ENCODE data around the gene RIIAD1. TPM values are rescaled to one million over a fixed set of nuclear protein-coding genes. Genes with fewer than 3 reads are reported as not detected.

The RIIAD1 gene
- total and polyA plus RNA-seq, 9 donors: 0.59 to 3.4 (median 1.5) TPM; not detected in 1

DNA sequence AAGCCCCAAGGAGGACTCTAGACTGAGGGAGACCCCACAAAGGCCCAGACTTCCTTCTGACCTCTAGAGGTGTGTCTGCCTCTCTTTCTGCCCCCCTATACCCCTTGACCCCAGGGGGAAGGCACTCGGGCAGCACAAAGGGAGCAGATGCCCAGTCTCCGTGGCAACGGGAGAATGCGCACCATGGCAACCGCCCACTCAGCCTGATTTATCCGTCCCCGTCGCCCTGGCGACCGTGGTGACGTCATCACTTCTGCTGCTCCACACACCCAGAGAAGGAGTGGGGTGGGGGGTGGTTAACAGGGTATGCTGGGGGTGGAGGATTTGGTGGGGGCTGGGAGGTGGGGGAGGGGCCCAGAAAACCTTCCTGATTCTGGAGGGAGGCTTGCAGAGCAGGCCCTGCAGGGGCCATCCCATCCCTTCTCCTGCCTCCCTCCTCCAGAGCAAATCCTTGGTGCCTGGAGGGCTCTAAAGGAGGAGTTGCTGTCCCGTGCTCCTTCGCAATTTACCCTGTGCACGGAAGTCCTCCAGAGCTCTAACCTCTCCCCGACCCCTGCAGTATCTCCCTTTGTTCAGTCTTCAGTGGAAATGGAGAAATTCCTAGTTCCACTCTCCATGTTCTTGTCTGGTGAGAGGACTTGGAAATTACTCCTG, 11.0 kb upstream of the RIIAD1 start:
- Histone ChIP-seq H3K9me3 (replicated peaks; ENCODE audit: control insufficient read depth, low read depth, low read length) (no peaks in the 10 kb centered on the region), H3K27ac (ENCODE audit: low read length) (no peak overlapping the region), H3K27me3 (ENCODE audit: control insufficient read depth, insufficient read depth, low read length) (peaks cover 20% of the 10 kb centered on the region), H3K4me1 (ENCODE audit: control insufficient read depth, insufficient read depth, low read length) (peaks cover 3% of the 10 kb centered on the region), H3K36me3 (ENCODE audit: control insufficient read depth, insufficient read depth, low read length) (no peaks in the 10 kb centered on the region), H3K4me3 (ENCODE audit: low read length) (no peak overlapping the region)
- peak; percentile 23 for DNase-seq
- 17% methylated on average over 1 of the region's 15 CpGs for WGBS (ENCODE audit: insufficient coverage)

DNA sequence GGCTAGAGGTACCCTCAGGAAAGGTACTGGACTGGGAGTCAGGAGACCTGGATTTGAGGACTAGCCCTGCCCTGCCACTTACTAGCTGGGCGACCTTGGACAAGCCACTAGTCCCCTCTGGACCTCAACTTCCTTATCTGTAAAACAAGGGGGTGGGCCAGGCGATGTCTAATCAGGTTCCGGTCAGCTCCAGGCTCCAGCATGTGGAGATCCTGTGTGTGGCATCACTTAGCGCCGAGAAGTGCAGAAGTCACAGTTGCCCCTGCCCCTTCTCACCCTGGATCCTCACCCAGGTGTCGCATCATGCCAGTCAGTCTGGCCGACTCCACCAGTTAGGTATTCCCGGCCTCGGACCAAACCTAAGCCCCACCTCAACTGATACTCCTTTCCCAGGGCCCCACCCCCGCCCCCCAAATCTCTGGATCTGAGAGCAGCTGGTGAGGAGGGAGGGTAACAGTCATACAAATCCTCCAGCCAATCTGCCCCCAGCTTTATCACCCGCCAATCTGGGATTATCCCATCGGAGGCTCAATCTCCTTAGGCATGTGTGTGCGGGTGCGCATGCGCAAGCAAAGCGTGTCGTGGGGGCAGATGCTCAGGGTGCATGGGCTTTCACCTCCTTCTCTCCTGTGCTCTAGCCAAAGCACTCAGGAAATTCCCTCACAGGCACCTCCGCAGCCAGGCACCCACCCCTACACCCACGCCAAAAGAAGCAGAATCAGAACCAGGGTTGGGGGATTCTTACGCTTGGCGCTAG, 10.1 kb upstream of the RIIAD1 start:
- no peak overlapping the region for H3K27ac ChIP-seq (ENCODE audit: low read length)
- H3K4me1 ChIP-seq (ENCODE audit: control insufficient read depth, insufficient read depth, low read length): no peaks in the 10 kb centered on the region
- H3K27me3 ChIP-seq (ENCODE audit: control insufficient read depth, insufficient read depth, low read length): peaks cover 29% of the 10 kb centered on the region
- H3K4me3 ChIP-seq (ENCODE audit: low read length): no peak overlapping the region
- H3K9me3 ChIP-seq (replicated peaks; ENCODE audit: control insufficient read depth, low read depth, low read length): no peaks in the 10 kb centered on the region
- WGBS (ENCODE audit: insufficient coverage): 78% methylated on average over 12 of the region's 21 CpGs
- no peak for DNase-seq
- H3K36me3 ChIP-seq (ENCODE audit: control insufficient read depth, insufficient read depth, low read length): no peaks in the 10 kb centered on the region

DNA sequence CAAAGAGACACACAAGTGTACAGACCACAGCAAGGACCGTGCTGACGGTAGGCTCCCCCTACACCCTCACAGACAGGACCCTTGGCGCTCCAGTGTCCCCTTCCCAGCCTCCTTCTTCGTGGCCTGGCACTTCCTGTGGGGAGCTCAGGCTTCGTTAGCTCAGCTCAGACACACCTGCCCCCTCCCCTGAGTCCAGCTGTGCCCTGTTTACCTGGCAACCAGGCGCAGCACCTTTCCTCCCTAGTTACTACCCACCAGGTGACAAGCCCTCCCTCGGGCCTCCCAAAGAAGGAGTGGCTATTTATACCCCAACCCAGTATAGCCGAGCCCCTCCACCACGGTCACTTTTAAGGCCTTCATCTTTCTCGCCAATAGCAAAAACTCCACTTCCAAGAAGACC, 9.4 kb upstream of the RIIAD1 start:
- 40% methylated on average over 10 of the region's 10 CpGs for WGBS (ENCODE audit: insufficient coverage)
- no peaks in the 10 kb centered on the region for H3K36me3 ChIP-seq (ENCODE audit: control insufficient read depth, insufficient read depth, low read length)
- H3K27me3 ChIP-seq (ENCODE audit: control insufficient read depth, insufficient read depth, low read length): peaks cover 36% of the 10 kb centered on the region
- no peaks in the 10 kb centered on the region for H3K9me3 ChIP-seq (replicated peaks; ENCODE audit: control insufficient read depth, low read depth, low read length)
- H3K4me3 ChIP-seq (ENCODE audit: low read length): no peak overlapping the region
- no peak for DNase-seq
- H3K4me1 ChIP-seq (ENCODE audit: control insufficient read depth, insufficient read depth, low read length): peaks cover 3% of the 10 kb centered on the region
- H3K27ac ChIP-seq (ENCODE audit: low read length): no peak overlapping the region

DNA sequence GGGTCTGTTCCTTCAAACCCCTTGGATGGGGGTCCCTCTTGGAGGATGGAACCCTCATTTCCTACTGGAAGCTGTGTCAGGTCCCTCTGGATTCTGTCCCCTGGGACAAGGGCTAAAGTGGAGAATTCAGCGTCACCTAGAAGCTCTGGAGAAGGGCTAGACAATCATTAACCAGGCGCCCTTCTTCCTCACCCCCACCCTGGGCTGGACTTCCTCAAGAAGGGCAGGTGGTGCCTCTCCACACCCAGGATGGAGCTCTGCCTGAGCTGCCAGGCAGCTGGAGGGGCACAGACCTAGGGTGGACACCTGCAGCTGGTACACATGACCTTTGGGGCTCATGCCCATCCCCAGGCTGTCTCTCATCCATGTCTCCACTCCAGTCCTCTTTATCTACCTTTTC, 8.3 kb upstream of the RIIAD1 start:
- H3K27me3 ChIP-seq (ENCODE audit: control insufficient read depth, insufficient read depth, low read length): peaks cover 47% of the 10 kb centered on the region
- peaks cover 12% of the 10 kb centered on the region for H3K4me1 ChIP-seq (ENCODE audit: control insufficient read depth, insufficient read depth, low read length)
- H3K36me3 ChIP-seq (ENCODE audit: control insufficient read depth, insufficient read depth, low read length): no peaks in the 10 kb centered on the region
- no peak for DNase-seq
- H3K9me3 ChIP-seq (replicated peaks; ENCODE audit: control insufficient read depth, low read depth, low read length): no peaks in the 10 kb centered on the region
- H3K4me3 ChIP-seq (ENCODE audit: low read length): no peak overlapping the region
- 50% methylated on average over 1 of the region's 2 CpGs for WGBS (ENCODE audit: insufficient coverage)
- no peak overlapping the region for H3K27ac ChIP-seq (ENCODE audit: low read length)

DNA sequence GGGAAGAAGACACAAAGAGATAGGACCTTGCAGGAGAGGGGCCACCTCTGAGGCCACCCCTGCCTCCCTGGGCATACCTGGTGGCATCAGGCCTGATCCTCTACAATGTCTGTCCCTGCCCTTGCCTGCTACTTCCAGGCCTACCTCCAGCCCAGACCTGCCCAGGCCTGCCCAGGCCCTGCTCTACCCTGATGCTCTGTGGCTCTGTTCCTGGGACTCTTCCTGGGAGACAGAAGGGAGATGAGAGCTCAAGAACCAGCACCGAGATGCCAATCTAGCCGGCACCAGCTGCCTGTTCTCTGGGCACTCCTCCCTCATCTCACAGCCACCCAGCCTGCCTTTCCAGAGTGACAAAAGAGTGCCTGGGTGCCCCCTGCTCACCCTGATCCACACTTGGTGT, 7.4 kb upstream of the RIIAD1 start:
- Histone ChIP-seq H3K27ac (ENCODE audit: low read length) (no peak overlapping the region), H3K9me3 (replicated peaks; ENCODE audit: control insufficient read depth, low read depth, low read length) (no peaks in the 10 kb centered on the region), H3K4me3 (ENCODE audit: low read length) (no peak overlapping the region), H3K36me3 (ENCODE audit: control insufficient read depth, insufficient read depth, low read length) (no peaks in the 10 kb centered on the region), H3K27me3 (ENCODE audit: control insufficient read depth, insufficient read depth, low read length) (peaks cover 53% of the 10 kb centered on the region), H3K4me1 (ENCODE audit: control insufficient read depth, insufficient read depth, low read length) (peaks cover 12% of the 10 kb centered on the region)
- WGBS (ENCODE audit: insufficient coverage): 88% methylated on average over 2 of the region's 2 CpGs
- no peak for DNase-seq

DNA sequence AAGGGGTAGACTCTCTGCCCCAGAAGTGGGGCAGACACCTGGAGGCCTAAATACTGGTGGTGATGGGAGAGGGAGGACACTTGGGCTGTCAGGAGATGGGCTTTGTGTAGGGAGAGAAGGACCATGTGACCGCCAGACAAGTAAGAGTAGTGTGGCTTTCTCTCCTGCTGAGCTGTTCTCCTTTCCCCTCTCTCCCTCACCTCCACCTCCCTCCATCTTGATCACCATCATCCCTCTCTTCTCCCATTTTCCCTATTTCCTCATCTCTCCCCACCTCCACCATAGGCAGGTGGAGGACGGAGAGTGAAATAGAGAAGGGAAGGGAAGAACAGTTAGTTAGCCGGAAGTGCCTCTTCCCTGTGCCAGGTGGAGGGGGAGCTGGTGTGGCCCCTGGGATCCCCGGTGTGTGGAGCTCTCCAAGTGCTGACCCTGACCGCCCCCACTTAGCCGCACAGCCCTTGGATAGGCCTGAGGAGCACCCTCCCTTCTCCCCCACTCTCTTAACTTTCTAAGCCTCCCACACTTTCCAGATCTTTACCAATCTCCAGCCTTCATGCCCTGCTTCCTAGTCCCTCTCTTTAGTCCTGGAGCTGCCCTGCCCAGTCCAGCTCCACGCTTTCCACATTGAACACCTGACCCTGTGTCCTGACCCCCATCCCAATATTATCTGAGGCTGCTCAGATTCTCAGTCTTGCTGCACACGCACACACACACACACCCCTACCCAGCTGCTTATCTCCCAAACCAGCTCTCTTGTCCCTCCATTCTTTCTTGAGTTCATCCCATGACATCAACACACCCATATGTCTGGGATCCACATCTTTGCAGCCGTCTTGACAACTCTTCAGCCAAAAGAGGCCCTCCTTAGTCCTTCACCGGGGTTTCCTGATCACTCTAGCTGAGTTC, 6.2 kb upstream of the RIIAD1 start:
- 33% methylated on average over 7 of the region's 10 CpGs for WGBS (ENCODE audit: insufficient coverage)
- H3K27me3 ChIP-seq (ENCODE audit: control insufficient read depth, insufficient read depth, low read length): peaks cover 58% of the 10 kb centered on the region
- no peak for DNase-seq

DNA sequence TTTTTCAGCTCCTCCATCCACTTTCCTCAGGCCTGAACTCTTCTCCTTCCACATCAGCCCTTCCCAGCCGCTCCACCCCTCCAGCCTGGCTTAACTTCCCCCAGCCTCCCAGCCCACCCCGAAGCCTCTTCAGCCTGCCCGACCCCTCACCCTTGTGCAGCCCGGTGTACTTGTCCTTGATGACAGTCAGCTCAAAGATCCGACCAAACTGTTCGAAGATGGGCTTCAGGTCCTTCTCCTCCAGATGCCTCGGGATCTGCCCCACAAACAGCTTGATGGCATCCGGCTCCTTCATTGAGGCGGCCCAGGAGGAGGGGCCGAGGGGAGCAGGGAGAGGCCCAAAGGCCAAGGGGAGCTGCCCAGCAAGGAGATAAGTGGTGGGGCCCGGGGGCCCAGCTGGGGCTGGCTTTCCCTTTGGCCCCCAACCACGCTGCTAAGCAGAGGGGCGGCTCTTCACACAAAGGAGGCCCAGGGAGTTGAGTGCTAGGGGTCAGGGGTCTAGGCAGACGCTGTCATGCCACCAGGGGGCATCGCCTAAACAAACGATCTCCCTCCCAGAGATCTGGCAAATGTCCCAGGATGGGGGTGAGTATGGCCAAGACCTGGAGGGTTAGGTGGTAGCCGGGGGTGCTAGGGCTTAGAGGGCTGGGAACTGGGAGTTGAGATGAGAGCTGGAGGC, 5.5 kb upstream of the RIIAD1 start:
- Histone ChIP-seq H3K27me3 (ENCODE audit: control insufficient read depth, insufficient read depth, low read length) (peaks cover 59% of the 10 kb centered on the region), H3K27ac (ENCODE audit: low read length) (no peak overlapping the region), H3K4me1 (ENCODE audit: control insufficient read depth, insufficient read depth, low read length) (peaks cover 17% of the 10 kb centered on the region), H3K4me3 (ENCODE audit: low read length) (no peak overlapping the region), H3K9me3 (replicated peaks; ENCODE audit: control insufficient read depth, low read depth, low read length) (no peaks in the 10 kb centered on the region), H3K36me3 (ENCODE audit: control insufficient read depth, insufficient read depth, low read length) (no peaks in the 10 kb centered on the region)
- peak; percentile 27 for DNase-seq
- WGBS (ENCODE audit: insufficient coverage): 29% methylated on average over 9 of the region's 17 CpGs

More for the DNA sequence above, 6.2 kb upstream of the RIIAD1 start:
- no peaks in the 10 kb centered on the region for H3K9me3 ChIP-seq (replicated peaks; ENCODE audit: control insufficient read depth, low read depth, low read length)
- H3K36me3 ChIP-seq (ENCODE audit: control insufficient read depth, insufficient read depth, low read length): no peaks in the 10 kb centered on the region
- peaks cover 12% of the 10 kb centered on the region for H3K4me1 ChIP-seq (ENCODE audit: control insufficient read depth, insufficient read depth, low read length)
- H3K4me3 ChIP-seq (ENCODE audit: low read length): no peak overlapping the region
- H3K27ac ChIP-seq (ENCODE audit: low read length): no peak overlapping the region

DNA sequence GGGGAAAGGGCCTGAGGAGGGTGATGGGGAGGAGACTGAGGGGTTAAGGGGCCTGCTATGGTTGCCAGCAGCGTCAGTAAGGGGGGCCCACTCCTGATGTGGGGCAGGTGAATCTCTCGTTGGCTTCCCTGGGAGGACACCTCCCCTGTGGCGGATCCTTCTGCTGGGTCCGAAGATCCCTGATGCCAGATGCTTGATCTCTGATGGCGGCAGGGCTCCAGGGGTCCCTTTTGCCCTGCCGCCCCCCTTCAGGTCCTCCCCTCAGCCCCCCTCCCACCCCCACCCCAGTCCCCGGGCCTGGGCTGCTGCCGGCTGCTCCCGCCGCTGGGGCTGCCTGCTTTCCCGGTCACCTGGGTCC, 4.9 kb upstream of the RIIAD1 start:
- peaks cover 59% of the 10 kb centered on the region for H3K27me3 ChIP-seq (ENCODE audit: control insufficient read depth, insufficient read depth, low read length)

DNA sequence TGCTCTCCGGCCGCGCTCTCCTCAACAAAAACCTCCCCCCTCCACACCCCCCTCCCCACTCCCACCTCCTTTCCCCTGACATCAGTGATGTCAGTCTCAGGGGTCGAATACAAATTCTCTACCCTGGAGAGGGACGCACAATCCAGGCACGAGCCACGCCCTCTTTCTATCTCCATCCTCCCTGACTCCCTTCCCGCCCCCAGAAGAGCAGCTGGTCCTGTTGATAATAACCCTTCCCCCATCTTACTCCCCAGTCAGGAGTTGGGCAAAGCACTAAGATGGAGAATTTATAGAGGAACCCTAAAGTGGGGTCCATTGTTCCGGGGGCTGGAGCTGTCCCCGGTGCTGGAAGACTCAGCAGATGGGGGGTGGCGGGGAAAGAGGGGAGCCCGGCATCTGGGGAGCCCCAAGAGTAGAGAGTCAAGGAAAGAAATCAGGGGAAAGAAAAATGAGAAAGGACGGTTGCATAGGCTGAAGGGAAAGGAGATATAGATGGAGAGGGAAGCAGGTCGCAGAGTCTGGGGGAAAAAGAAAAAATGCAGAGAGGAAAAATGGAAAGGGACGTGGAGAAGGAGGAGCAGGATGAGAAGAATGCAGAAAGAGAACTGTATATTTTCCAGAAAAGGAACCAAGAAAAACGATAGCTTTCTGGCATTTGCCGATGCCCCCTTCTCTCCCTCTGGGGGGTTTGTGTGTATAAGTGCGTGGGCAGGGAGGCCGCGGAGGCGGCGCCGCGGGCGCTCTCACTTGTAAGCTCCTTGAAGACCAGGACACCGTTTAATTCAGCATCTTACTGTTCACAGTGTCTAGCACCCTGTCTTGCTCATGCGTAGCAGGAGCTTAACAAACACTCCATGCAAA, 4.3 kb upstream of the RIIAD1 start, which contains the start of gene CELF3:
Gene CELF3, minus strand, starts transcription at position 33 of the 861 bp plus-strand sequence. CDS start 783 bp downstream, outside the sequence.
- Histone ChIP-seq H3K27ac (ENCODE audit: low read length) (no peak within 1 kb of the TSS), H3K36me3 (ENCODE audit: control insufficient read depth, insufficient read depth, low read length) (no peaks in the 10 kb centered on the region), H3K27me3 (ENCODE audit: control insufficient read depth, insufficient read depth, low read length) (peaks cover 64% of the 10 kb centered on the region), H3K4me3 (ENCODE audit: low read length) (no peak within 1 kb of the TSS), H3K9me3 (replicated peaks; ENCODE audit: control insufficient read depth, low read depth, low read length) (no peaks in the 10 kb centered on the region), H3K4me1 (ENCODE audit: control insufficient read depth, insufficient read depth, low read length) (peaks cover 27% of the 10 kb centered on the region)
- WGBS (ENCODE audit: insufficient coverage): 2% methylated on average over 14 of the region's 27 CpGs
- peak; percentile 42 for DNase-seq

More for the DNA sequence above, 4.9 kb upstream of the RIIAD1 start:
- no peaks in the 10 kb centered on the region for H3K36me3 ChIP-seq (ENCODE audit: control insufficient read depth, insufficient read depth, low read length)
- H3K4me1 ChIP-seq (ENCODE audit: control insufficient read depth, insufficient read depth, low read length): peaks cover 21% of the 10 kb centered on the region
- H3K27ac ChIP-seq (ENCODE audit: low read length): no peak overlapping the region
- 0% methylated on average over 6 of the region's 11 CpGs for WGBS (ENCODE audit: insufficient coverage)
- H3K4me3 ChIP-seq (ENCODE audit: low read length): no peak overlapping the region
- DNase-seq: no peak
- no peaks in the 10 kb centered on the region for H3K9me3 ChIP-seq (replicated peaks; ENCODE audit: control insufficient read depth, low read depth, low read length)
